Bone marrow (tissue), 2 donors: Measurements from ENCODE around the gene GALNT18.

Source experiments
- DNase-seq, 2 donors: peaks; one replicate each; lab custom pipeline; 2025; lab: John Stamatoyannopoulos, UW

GALNT18 gene

DNA sequence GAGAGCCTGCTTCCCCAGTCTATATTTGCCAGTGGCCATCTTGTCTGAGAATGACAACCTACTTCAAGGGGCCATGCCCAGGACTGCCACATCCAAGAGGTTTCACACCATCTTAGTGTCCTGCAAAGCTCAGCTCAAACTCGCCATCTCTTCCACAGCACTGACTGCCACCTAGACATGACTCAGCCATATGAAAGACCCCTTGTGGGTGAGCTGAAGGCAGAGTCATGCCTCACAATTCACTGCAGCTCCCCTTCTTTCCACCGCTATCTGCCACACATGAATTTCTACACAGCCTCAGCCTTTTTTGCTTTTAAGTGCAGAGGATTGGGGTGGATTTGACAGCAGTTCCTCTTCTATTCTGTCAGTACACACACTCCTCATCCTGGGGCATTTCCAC is 127.5 kb downstream of the GALNT18 start:
- DNase-seq, result no peak

DNA sequence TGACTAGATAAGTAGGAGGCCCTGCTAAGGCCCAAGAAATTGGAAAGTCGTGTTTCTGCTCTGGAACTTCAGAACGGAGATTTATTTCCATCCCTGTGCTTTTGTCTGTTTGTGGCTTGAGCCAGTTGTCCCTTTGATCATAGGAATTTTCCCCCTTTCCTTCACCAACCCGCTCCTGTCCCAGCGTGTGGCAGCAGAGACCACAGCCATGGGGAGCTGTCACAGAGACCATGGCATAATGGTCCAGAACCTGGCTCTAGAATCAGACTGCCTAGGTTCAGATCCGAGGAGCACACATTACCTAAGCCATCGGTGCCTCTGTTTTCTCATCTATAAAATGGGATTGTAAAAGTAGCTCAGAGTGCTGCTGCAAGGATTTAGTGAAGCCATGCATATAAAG is 128.1 kb downstream of the GALNT18 start:
- no peak for DNase-seq

DNA sequence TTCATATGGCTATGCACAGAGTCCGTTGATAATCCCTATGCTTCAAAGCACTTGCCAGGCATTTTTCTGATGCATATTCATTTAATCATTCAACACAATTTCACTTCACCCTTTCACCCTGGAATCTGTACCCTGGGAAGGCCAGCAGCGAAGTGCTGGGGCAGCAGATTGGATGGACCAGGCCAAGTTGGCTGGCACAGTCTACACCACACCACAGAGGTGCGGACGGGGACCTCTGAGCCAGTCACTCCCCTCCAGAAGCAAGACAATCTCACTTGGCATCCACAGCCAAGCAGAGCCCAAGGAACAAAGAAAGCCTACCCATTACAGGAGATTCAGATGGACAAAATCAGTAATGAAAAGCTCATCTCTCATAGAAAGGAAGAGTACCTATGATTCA is 130.2 kb downstream of the GALNT18 start:
- peak in 1 of 2 donors; percentile 4 for DNase-seq

DNA sequence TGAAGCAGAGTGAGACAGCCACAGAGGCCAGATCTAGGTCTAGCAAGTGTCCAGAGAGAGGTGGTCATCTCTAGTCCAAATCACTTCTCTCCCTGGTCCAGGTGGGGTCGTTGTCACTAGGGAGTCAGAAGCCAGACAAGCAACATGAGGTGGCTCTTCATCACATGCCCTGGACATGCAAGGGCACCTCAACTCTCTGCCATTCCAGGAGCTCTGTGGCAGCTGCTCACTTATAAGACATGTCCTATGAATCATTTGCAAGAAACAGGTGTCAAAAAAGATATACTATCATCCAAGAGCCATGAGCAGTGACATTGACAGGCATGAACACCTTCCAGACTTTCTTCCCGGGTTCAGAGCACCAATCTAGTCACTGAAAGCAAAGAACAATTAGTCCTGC is 130.8 kb downstream of the GALNT18 start:
- DNase-seq, result no peak

DNA sequence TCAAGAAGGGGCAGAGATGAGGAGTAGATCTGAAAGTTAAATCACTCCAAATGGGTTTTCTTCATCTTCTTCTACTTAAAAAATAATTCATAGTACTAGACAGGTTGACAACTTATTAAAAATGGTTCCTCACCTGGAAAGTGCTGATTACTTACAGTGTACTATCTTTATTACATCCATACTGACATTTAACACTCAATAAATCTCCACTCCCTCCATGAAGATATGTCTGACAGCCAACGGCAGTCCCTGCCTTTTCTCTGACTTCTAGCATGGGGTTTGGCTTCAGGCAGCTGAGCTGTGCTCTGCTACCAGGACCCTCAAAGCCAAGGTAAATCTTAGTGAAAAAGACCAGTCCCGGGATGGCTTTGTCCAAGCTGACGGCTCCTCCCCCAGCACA is 135.4 kb downstream of the GALNT18 start:
- no peak for DNase-seq

DNA sequence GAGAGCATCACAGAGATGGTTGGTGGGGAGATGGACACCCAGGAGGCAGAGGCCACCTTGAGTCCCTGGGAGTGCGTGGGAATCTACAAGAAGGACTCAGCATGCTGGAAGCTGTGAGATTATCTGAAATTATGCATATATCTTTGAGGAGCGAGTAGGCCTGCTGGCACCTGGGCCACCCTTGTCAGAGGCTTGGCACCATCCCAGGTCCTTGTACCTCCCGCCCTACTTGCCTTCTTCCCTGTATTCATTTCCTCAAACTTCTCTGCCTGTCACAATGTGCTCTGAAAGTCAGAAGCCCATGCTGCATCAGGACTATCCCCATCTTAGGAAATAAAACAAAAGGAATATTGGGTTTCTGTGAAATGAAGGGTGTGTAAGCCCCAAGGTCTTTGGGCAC is 135.8 kb downstream of the GALNT18 start:
- DNase-seq, result no peak

DNA sequence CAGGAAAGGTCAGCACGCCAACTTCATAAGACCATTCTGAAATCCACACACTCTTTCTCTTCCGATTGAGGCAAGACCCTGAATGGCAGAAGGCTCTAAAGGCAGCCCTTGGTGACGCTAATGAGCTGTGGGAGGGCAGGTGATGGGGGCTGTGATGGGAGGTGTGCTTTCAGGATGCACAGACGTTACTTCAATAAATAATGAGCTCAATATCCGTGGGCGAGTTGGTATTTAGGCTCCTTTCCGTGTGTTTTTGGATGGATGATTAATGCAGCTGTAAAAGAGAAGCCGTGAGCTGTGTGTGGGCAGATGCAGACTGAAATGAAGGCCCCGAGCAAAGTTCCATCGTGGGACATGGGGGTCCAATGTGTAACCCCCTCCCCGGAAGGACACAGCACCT is 138.2 kb downstream of the GALNT18 start:
- no peak for DNase-seq

DNA sequence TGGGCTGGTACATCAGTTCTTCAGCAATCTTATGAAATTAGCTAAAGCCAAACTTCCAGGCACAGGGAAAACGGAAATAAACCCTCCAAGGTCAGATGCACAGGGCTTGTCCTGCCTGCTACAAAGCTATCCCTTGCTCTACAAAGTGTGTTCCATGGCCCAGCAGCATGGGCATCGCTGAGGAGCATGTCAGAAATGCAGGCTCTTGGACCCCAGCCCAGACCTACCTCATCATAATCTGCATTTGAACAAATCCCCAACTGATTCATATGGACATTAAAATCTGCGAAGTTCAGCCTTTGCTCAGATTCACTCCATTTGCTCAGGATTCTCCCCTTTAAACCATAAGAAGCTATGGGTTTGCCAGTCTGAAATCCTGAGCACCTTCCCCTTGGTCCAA is 139.1 kb downstream of the GALNT18 start:
- no peak for DNase-seq

DNA sequence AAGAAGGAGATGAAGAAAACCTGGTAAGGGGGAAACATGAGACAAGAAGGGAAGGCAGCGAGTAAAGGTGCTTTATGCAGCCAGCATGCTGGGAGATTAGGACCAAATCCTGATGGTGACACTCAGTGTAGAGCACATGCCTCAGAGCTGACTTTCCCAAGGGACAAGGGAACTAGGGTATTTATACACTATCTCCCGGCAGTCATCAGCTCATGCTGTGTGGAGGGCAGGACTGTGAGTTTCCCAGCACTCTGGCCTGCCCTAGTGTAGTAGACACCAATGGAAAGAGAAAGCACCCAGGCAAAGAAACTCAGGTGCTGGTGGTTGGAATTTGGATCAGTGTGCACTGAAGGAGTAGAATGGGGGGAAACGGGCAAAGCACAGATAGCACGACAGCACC is 140.4 kb downstream of the GALNT18 start:
- DNase-seq, result no peak

DNA sequence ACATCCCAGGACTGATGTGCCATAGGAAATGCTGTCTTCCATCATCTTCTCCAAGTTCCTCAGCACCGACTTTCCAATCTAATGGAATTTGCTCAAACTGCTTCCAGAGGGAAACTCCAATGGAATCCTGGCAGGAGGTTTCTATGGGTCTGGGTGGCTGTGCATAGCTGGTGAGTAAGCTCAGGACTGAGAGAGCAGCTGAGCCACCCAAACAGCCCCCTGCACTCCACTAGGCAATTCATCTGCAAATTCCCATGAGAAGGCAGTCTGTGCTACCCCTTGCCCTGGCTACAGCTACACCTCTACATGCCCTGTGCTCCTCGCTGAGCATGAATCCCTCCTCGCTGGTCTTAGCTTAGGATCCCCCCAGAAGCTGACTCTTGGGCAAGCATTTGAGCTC is 140.8 kb downstream of the GALNT18 start:
- no peak for DNase-seq

DNA sequence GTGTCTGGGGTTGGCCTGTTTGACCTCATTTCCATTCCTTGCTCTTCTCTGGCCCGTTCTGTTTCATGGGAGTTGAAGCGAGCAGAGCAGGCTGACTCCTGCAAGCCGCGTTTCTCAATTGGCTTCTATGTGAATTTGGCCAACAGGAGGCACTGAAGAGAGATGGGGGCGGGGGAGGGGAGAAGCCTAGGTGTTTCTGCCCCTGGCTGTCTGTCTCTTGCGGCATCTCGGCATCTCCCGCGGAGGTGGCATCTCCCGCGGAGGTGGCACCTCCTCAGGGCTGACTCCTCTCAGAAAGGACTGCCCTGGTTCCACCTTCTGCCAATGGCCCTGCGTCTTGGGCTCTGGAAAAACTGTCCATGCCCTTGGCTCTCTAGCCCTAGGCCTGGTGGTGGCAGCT is 143.1 kb downstream of the GALNT18 start:
- no peak for DNase-seq

DNA sequence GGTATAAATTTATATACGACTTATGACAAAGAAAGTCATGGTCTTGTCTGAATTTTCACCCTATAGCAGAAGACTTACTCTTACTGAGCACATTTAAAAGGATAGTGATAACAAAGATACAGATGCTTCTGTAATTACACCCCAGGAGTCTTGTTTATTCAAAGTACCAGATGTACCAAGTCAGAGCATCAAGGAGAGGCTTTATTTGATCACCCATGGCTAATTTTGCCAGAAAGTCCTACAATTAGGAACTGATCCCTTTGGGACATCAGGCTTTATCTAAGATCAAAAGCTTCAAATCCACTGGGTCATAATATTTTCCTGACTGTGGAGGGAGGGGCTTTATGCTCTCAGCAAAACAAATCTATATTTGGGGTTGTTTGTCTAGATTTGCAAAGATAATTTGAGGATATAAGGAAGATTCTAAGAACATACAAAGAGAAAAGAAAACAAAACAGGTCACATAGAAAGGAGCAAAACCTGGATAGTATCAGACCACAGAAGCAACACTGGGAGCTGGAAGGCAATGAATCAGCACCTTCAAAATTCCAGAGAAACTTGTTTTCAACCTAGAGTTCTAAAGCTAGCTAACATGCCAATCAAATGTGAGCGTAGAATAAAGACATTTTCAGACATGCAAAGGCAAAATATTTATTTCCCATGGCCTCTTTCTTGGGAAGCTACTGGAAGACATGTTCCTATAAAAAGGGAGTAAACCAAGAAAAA is 143.9 kb downstream of the GALNT18 start:
- no peak for DNase-seq

DNA sequence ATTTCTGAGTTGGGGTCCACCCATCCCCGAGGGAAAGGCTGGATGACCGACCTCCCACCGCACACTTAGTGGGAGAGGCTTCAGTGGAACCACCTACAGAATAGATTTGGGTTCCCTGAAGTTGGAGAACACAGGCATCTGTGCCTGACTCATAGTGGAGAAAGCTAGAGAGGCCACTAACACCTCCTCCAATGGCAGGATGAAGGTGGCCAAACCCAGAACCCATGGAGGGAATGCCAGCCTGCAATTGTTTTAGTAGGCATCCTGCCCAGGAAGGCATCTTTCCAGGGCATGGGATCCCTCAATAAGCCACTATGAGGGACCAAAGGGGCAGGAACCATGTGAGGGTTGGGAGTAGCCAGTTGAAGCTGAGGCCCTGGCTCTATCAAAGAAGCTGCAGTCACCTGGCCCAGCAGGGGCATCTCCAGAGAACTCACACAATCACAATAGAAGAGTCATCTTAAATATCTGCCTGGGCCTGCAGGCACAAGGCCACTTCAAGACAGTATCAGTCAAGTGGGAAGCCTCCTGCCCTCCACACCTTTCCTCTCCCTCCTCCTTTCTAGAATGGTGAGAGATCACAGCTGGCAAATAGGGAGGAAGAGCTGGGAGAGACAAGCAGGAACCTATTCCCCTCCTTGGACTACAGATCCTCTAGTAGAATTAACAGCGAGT is 144.7 kb downstream of the GALNT18 start:
- no peak for DNase-seq

DNA sequence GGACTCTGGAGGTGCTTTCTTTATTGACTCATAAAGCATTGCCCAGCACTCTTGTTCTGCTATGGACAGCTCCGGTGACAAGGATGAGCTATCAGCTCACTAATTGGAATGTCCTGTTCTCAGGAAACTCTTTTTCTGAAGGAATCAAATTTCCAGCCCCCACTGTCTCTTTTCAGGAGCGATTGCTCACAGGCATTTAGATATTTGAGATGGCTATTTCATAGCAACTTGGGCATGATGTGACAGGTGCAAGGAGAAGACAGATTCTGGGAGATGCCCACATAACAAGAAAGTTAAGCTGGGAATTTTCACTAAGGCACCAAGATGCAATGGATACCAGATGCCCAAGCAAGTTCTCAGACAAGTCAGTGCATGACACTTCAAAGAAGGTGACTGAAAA is 145.3 kb downstream of the GALNT18 start:
- DNase-seq, result no peak

DNA sequence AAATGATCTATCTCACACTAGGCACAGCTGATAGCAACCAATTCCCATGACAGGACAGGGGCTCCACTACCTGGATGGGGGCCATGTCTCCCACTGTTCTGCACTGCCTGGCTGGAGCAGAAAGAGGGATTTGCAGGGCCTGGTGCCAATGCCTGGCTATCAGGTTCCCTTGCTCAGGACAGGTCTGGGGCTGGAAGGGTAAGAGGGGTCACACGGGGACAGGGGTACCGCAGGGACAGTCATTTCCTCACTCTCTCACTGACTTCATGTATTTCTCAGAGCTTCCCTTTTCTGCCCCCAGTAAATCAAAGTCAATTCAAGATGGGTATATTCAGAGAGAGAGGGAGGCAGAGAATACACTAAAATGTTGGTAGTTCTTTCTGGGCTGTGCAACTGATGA is 149.7 kb downstream of the GALNT18 start:
- DNase-seq, result no peak

DNA sequence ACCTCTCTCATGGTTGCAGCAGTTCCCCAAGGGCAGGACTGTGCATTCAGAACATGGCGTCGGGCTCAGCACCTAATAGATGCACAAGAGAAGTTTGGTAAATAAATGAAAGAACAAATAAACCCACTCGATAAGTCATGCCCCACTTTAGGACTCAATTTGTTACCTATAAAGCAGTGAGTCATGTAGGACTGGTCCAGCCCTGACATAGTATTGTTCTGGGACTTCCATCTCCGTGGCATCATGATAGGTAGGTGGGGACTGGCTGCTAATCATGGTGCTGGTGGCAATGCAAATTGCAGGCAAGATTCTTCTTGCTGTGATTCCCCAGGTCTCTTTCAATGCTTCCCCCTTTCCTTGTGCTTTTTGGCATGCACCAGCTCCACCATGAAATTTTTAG is 150.6 kb downstream of the GALNT18 start:
- DNase-seq, result no peak

DNA sequence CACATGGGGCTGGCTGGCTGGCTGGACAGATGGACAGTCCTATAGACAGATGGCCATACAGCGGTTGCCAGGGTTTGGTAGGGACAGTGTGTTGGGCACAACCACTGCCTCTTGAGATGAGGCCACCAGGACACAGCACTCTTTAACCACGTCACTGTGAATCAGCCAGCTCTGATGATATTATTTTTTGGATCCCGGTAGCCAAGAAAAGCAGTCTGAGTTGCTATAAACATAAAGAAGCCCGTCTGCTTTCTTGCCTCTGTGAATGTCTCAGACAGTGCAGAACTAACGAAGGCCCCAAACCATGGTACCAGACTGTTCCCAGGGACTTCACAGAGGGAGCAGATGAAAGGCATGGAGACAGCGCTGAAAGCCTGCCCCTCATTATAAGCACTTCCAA is 152.9 kb downstream of the GALNT18 start:
- no peak for DNase-seq

DNA sequence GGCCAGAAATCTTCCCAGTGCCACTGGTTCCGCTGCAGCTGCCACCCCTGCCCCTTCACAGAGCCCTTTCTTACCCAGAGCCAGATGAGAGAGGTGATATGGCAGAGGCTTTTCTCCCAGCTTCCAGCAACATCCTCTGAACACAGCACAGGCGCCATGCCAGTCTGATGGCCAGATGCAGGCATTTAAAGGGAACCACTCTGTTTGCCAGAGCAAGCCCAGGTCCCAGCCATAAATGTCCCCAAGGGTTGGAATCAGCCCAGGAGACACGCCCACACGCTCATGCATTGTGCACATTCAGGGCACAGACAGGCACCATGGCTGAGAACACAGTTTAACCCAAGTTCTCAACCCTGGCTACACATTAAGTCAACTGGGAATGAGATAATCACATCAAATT is 154.5 kb downstream of the GALNT18 start:
- DNase-seq, result no peak

DNA sequence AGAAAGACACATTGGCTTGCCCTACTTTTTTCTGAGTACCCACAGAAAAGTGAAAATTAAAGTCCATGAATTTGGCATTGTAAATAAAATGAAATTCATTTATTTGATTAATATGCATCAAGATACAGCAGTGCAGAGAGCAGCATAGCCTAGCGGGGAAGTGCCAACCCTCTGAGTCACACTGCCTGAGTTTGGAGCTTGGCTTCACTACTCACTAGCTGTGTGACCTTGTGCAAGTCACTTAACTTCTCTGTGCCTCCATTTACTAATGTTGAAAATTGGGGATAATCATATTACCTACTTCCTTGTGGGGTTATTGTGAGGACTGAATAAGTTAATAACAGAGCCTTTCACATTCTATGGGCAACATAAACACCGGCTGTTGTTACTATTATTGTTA is 157.2 kb downstream of the GALNT18 start:
- no peak for DNase-seq

DNA sequence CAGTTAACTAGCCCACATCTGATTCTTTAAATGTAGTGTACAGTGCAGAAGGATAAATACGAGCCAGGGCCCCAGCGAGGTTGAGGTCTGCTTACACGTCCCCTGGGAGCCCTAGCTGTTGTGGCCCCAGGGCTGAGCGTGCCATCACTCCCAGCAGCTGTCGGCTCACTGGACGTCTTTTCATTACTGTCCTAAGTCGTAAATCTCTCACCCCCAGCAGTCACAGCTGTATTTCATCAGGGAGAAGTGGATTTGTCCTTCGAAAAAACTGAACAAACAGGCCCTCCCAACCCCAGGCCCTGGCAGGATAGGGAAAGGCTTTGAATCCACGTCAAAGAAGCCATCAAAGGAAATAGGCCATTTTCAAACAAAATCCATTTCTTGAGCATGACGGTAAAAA is 158.4 kb downstream of the GALNT18 start:
- no peak for DNase-seq

DNA sequence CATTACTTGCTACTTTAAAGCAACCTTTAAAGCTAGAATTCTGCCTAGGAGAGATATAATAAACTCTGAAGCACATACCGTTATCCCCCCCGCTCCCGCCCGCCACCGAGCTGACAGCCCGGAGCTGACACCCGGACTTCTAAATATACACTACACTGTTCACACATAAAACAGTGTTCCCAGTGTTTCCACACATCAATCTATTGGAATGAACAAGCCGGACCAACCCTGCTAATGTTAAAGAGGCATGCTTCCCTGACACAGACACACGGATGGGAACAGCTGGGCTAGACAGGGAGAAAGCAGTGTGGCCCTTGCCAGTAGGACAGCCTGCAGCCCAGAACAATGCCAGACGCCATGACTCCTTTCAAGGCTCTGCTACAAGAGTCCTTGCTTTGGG is 160.3 kb downstream of the GALNT18 start:
- DNase-seq, result no peak

DNA sequence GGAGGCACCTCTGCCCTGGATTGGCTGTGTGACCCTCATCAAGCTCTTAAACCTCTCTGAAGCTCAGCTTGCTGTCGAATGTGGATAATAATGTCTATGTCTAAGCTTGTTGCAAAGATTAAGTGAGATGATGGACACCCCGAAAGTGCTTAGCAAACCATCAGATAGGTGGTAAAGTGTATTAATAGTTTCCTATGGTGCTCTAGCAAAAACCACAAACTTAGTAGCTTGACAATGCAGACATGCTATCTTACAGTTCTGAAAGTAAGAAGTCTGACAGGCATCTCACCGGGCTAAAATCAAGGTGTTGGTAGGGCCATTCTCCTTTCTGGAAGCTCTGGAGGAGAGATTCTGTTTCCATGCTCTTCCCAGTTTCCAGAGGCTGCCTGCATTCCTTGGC is 162.2 kb downstream of the GALNT18 start:
- no peak for DNase-seq

DNA sequence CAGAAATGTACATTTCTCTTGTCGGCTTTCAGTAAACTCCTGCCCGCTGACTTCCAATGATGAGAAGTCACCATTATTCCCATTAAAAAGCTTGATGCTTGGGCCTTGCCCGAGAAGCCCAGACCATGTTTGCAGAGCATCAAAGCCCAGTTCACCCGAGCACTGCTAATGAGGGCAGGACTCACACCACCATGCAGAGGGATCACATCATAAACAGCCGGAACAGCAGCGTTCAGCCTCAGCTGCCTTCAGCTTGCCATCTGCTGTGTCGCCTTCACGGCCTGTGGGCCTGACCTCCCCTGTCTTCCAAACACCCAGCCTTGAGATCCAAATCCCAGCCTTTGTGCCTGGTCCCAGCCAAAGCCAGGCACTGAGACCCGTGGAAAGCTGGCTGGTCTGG is 163.3 kb downstream of the GALNT18 start:
- DNase-seq, result no peak

DNA sequence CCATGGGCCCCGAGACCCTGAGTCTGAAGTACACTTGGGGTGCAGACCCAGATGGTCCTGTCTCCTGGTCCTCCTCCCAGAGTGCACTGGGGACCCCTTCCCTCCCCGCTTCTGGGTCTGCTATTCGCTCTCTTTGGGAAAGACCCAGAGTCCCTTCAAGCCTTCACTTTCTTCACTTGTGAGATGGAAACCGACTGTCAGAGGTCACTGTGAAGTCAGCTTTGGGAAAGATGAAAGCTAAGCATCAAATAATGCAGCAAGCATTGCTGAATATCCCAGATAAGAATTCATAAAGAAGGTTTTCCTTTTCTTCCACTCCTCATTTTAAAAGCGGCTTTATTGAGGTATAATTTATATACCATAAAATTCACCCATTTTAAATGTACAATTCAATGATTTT is 163.8 kb downstream of the GALNT18 start:
- DNase-seq, result no peak
